T-helper 17 cell (primary cell): ENCODE measurements around the gene CPEB1. TPM values are rescaled to one million over a fixed set of nuclear protein-coding genes. Genes with fewer than 3 reads are reported as not detected.
A peak's percentile ranks its signal among the peaks of the same experiment; 100 is the strongest.
"Not testable (repeated sequence)": the region's sequence is repeated elsewhere in the genome, so short reads cannot be mapped to it uniquely, and the experiment has no call there.

Experiments
- ATAC-seq: fragments of 150-1000 bp; cut with Tn5 transposase; 2 replicates; pipeline ENCODE4 v1.10.0; 2021; ENCODE audit warnings: mild to moderate bottlenecking, moderate library complexity
- DNase-seq, 3 donors: peaks; one replicate each; pipeline versions ENCODE4 v3.0.0 to v3.0.0-alpha.2; 2020 to 2021
- H3K9me3 ChIP-seq: one replicate; pipeline ENCODE4 v1.7.0; 2013; ENCODE audit warnings: low read length, mild to moderate bottlenecking; ENCODE audit not compliant: control insufficient read depth, poor library complexity, severe bottlenecking
- H3K27ac Mint-ChIP-seq: one replicate; pipeline ENCODE4 v1.8.0; 2022; ENCODE audit warnings: mild to moderate bottlenecking, moderate library complexity, mixed read lengths
- H3K27me3 Mint-ChIP-seq: one replicate; pipeline ENCODE4 v1.8.0; 2022; ENCODE audit warnings: mixed read lengths
- H3K36me3 Mint-ChIP-seq: one replicate; pipeline ENCODE4 v1.8.0; 2022; ENCODE audit warnings: low read depth, mixed read lengths
- H3K4me1 Mint-ChIP-seq: one replicate; pipeline ENCODE4 v1.8.0; 2022; ENCODE audit warnings: mild to moderate bottlenecking, mixed read lengths
- H3K4me3 Mint-ChIP-seq: one replicate; pipeline ENCODE4 v1.8.0; 2022; ENCODE audit warnings: mild to moderate bottlenecking, moderate library complexity, mixed read lengths
- total RNA-seq, 4 donors: library from RNA in 2 of 4; stranded (reverse) in 2 of 4; gene quantifications; one replicate each; pipeline ENCODE4 v1.2.3 and lab custom pipeline; 2022 to 2026

Gene CPEB1
- total RNA-seq, 2 donors from 2014 or later, result 0.32 to 0.50 TPM

GRCh38 chr15:82644967-82645852 is 2.0 kb downstream of the CPEB1 start:
- H3K27ac Mint-ChIP-seq, result not testable (repeated sequence)

GRCh38 chr15:82643992-82644391 is 3.2 kb downstream of the CPEB1 start:
- peak overlapping the region; percentile 21 for H3K4me3 Mint-ChIP-seq
- H3K27me3 Mint-ChIP-seq, result peaks cover 72% of the 10 kb centered on the region
- peaks cover 4% of the 10 kb centered on the region for H3K36me3 Mint-ChIP-seq
- H3K4me1 Mint-ChIP-seq, result peaks cover 12% of the 10 kb centered on the region
- no peaks in the 10 kb centered on the region for H3K9me3 ChIP-seq
- DNase-seq (no peak), ATAC-seq (no peak)
- H3K27ac Mint-ChIP-seq, result no peak overlapping the region

More at GRCh38 chr15:82644967-82645852, 2.0 kb downstream of the CPEB1 start:
- Mint-ChIP-seq H3K4me1 (peaks cover 11% of the 10 kb centered on the region), H3K27me3 (peaks cover 68% of the 10 kb centered on the region)
- H3K4me3 Mint-ChIP-seq, H3K9me3 ChIP-seq, H3K36me3 Mint-ChIP-seq, DNase-seq, ATAC-seq: not testable (repeated sequence)

- Mint-ChIP-seq H3K36me3 (no peaks in the 10 kb centered on the region), H3K27me3 (peaks cover 72% of the 10 kb centered on the region), H3K4me3 (no peak overlapping the region), H3K27ac (no peak overlapping the region), H3K4me1 (peaks cover 5% of the 10 kb centered on the region)
- no peaks in the 10 kb centered on the region for H3K9me3 ChIP-seq
- DNase-seq (no peak), ATAC-seq (no peak)
These were observed 4.5 kb downstream of the CPEB1 start for GRCh38 chr15:82642656-82643055.

GRCh38 chr15:82641129-82641798 is 5.9 kb downstream of the CPEB1 start:
- Mint-ChIP-seq H3K36me3 (peaks cover 3% of the 10 kb centered on the region), H3K27me3 (peaks cover 85% of the 10 kb centered on the region), H3K4me3 (no peak overlapping the region), H3K27ac (no peak overlapping the region), H3K4me1 (peaks cover 4% of the 10 kb centered on the region)
- ATAC-seq (no peak), DNase-seq (no peak)
- no peaks in the 10 kb centered on the region for H3K9me3 ChIP-seq

- H3K27me3 Mint-ChIP-seq, result peaks cover 87% of the 10 kb centered on the region
- H3K4me3 Mint-ChIP-seq, result no peak overlapping the region
- ATAC-seq, result no peak
These were observed 6.5 kb downstream of the CPEB1 start for GRCh38 chr15:82640672-82641071.

GRCh38 chr15:82635798-82636197 is 11.4 kb downstream of the CPEB1 start:
- DNase-seq, result no peak
- H3K27me3 Mint-ChIP-seq, result peaks cover 69% of the 10 kb centered on the region
- no peak overlapping the region for H3K27ac Mint-ChIP-seq
- H3K4me1 Mint-ChIP-seq, result peaks cover 2% of the 10 kb centered on the region
- H3K36me3 Mint-ChIP-seq, result peaks cover 3% of the 10 kb centered on the region
- no peak overlapping the region for H3K4me3 Mint-ChIP-seq
- H3K9me3 ChIP-seq, result no peaks in the 10 kb centered on the region
- no peak for ATAC-seq

More at GRCh38 chr15:82640672-82641071, 6.5 kb downstream of the CPEB1 start:
- H3K36me3 Mint-ChIP-seq, result peaks cover 3% of the 10 kb centered on the region
- no peaks in the 10 kb centered on the region for H3K9me3 ChIP-seq
- peaks cover 2% of the 10 kb centered on the region for H3K4me1 Mint-ChIP-seq
- DNase-seq, result no peak
- no peak overlapping the region for H3K27ac Mint-ChIP-seq

- Mint-ChIP-seq H3K27me3 (peaks cover 15% of the 10 kb centered on the region), H3K4me1 (no peaks in the 10 kb centered on the region), H3K27ac (no peak overlapping the region), H3K4me3 (no peak overlapping the region), H3K36me3 (no peaks in the 10 kb centered on the region)
- ATAC-seq (no peak), DNase-seq (no peak)
- no peaks in the 10 kb centered on the region for H3K9me3 ChIP-seq
These were observed 17.1 kb downstream of the CPEB1 start for GRCh38 chr15:82630033-82630432.

GRCh38 chr15:82625136-82625535 is 22.0 kb downstream of the CPEB1 start:
- no peaks in the 10 kb centered on the region for H3K27me3 Mint-ChIP-seq
- H3K27ac Mint-ChIP-seq, result no peak overlapping the region
- H3K4me3 Mint-ChIP-seq, result no peak overlapping the region
- H3K4me1 Mint-ChIP-seq, result no peaks in the 10 kb centered on the region
- no peaks in the 10 kb centered on the region for H3K9me3 ChIP-seq
- DNase-seq (no peak), ATAC-seq (no peak)
- no peaks in the 10 kb centered on the region for H3K36me3 Mint-ChIP-seq

- Mint-ChIP-seq H3K36me3 (no peaks in the 10 kb centered on the region), H3K27ac (no peak overlapping the region), H3K27me3 (no peaks in the 10 kb centered on the region), H3K4me1 (no peaks in the 10 kb centered on the region), H3K4me3 (no peak overlapping the region)
- DNase-seq, result no peak
- no peaks in the 10 kb centered on the region for H3K9me3 ChIP-seq
- ATAC-seq, result no peak
These were observed 22.7 kb downstream of the CPEB1 start for GRCh38 chr15:82624438-82624837.

- Mint-ChIP-seq H3K36me3 (no peaks in the 10 kb centered on the region), H3K4me3 (no peak overlapping the region), H3K27ac (no peak overlapping the region), H3K27me3 (no peaks in the 10 kb centered on the region), H3K4me1 (no peaks in the 10 kb centered on the region)
- no peak for DNase-seq
- no peaks in the 10 kb centered on the region for H3K9me3 ChIP-seq
- no peak for ATAC-seq
These were observed 23.2 kb downstream of the CPEB1 start for GRCh38 chr15:82624008-82624407.

GRCh38 chr15:82621970-82622369 is 25.2 kb downstream of the CPEB1 start:
- no peaks in the 10 kb centered on the region for H3K36me3 Mint-ChIP-seq
- DNase-seq (no peak), ATAC-seq (no peak)
- H3K9me3 ChIP-seq, result no peaks in the 10 kb centered on the region
- H3K4me3 Mint-ChIP-seq, result no peak overlapping the region
- no peaks in the 10 kb centered on the region for H3K4me1 Mint-ChIP-seq
- peaks cover 4% of the 10 kb centered on the region for H3K27me3 Mint-ChIP-seq
- no peak overlapping the region for H3K27ac Mint-ChIP-seq

- H3K27ac Mint-ChIP-seq, result no peak overlapping the region
- no peaks in the 10 kb centered on the region for H3K36me3 Mint-ChIP-seq
- H3K9me3 ChIP-seq, result no peaks in the 10 kb centered on the region
- DNase-seq (no peak), ATAC-seq (no peak)
- no peaks in the 10 kb centered on the region for H3K4me1 Mint-ChIP-seq
- H3K4me3 Mint-ChIP-seq, result no peak overlapping the region
- H3K27me3 Mint-ChIP-seq, result peaks cover 10% of the 10 kb centered on the region
These were observed 33.4 kb downstream of the CPEB1 start for GRCh38 chr15:82613747-82614146.

GRCh38 chr15:82611348-82611747 is 35.8 kb downstream of the CPEB1 start:
- Mint-ChIP-seq H3K27me3 (peaks cover 4% of the 10 kb centered on the region), H3K27ac (no peak overlapping the region), H3K4me3 (no peak overlapping the region), H3K4me1 (no peaks in the 10 kb centered on the region), H3K36me3 (no peaks in the 10 kb centered on the region)
- DNase-seq, result no peak
- H3K9me3 ChIP-seq, result no peaks in the 10 kb centered on the region
- ATAC-seq, result no peak
